HG02571 (cell line): ENCODE measurements around the gene PRR23B.
"Not testable (repeated sequence)": the region's sequence is repeated elsewhere in the genome, so short reads cannot be mapped to it uniquely, and the experiment has no call there.

Source experiments
- ATAC-seq: cut with Tn5 transposase; IDR thresholded peaks from one replicate; pipeline ENCODE4 v1.9.1; 2021; ENCODE audit warnings: mild to moderate bottlenecking, moderate library complexity; ENCODE audit not compliant: unreplicated experiment

The PRR23B gene

DNA sequence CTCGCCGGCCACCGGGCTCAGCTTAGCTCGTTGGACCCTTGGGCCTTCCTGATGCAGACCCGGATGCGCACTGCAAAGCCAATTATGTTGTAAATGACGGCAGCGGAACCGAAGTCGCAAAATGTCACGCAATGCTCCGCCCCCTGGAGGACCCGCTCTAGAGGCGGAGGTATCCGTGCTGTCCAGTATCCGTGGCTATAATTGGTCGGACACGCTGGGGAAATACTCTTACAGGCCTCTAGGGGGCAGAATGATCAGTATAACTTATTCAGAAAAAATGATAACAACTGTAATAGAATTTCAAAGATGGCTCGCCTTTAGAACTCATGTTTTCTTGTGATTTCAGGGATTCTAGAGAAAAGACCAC, at the start of gene PRR23B:
TSS of gene PRR23B (minus strand) at position 59 of the 367 bp plus-strand sequence. CDS start 265 bp downstream, outside the sequence.
- ATAC-seq, result no peak

DNA sequence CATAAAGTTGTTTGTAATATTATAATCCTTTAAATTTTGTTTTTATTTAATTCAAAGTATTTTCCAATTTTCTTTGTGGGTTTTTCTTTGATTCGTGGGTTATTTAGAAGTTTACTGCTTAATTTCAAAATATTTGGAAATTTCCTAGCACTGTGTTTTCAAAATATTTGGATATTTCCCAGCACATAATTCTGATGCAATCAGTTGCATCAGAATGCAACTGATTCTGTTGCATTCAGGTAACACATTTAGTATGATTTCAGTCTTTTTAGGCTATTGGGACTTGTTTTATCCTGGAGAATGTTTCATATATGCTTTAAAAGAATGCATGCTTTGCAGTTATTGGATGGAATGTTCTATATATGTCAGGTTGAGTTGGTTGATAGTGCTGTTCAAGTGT, 42.2 kb upstream of the PRR23B start:
- ATAC-seq, result no peak

DNA sequence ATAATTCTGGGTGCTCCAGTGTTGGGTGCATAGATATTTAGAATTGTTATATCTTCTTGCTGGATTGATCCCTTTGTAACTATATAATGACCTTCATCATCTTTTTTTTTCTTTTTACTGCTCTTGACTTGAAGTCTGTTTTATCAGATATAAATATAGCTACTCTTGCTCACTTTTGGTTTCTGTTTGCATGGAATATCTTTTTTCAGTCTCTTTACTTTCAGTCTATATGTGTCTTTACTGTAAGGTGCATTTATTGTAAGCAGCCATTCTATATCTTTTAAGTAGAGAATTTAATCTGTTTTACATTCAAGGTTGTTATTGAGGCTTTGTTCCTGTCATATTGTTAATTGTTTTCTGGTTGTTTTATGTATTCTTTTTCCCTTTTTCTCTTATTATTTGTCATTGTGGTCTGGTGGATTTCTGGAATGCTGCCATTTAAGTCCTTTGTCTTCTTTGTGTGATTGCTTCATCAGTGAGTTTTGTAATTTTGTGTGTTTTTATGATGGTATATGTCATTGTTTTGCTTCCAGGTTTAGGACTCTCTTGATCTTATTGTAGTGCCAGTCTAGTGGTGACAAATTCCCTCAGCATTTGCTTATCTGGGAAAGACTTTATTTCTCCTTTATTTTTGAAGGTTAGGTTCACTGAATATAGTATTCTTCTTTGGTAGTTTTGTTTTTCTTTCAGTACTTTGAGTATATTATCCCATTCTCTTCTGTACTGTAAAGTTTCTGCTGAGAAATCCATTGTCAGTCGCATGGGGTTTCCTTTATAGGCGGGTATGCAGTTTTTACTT, 32.3 kb upstream of the PRR23B start:
- no peak for ATAC-seq

- ATAC-seq, result no peak
Observed at GRCh38 chr3:139044366-139045210, 23.9 kb upstream of the PRR23B start, which contains the start of gene PRR23C. PRR23C (minus strand) TSS chr3:139044892; CDS start chr3:139044620, 272 bp downstream.

DNA sequence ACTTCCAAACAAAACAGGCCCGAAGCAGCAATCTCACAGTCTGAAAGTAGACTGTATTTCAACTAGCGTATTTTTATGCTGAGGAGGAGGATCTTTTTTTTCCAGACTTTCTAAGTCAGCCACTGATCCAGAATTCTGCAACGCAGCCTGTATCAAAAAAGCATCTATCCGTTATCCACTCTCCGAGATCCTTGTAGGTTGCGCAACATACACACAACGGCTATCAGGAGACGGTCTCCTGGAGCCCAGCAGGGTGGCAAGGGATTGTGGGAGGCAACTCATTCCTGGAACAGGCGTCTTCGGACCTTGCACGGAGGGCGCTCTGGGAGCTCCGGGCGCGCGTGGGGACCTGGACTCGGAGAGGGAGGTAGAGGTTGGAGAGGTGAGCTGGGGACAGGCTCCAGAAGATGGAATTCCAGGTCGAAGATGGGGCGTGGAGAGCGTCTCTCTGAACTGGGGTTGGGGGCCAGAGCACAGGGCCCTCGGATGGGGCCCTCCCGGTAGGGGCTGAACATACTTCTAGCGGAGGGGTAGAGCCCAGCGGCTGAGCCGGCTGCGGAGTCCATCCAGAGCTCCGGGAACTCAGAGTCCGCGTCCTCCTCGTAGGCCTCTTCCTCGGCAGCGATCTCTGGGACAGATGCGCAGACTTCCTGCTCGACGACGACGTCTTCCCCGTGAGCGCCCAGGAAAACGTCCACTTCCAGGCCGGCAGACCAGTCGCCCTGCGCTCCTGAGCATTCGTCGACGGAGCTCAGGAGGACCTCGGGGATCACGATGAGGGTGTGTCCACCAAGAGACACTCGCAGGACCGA, 23.0 kb upstream of the PRR23B start:
- no peak for ATAC-seq

DNA sequence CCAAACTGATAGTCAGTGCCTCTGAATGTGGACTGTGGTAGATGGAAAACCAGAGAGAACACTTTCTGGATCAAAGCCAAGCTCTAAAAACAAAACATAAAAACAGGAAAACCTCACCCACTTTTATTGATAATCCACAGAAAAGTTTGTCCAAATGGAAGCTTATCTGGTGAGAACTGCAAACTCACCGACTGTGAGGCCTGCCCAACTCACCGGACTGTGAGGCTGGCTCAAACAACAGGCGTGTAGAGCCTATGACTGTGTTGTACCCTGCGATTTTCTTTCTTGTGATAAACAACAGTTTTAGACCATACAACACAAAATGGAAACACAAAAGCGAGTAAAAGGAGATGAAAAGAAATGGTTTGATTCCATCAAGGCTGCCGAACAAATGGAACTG, 16.8 kb upstream of the PRR23B start:
- ATAC-seq, result no peak

GRCh38 chr3:139032326-139033002, 11.7 kb upstream of the PRR23B start:
- no peak for ATAC-seq

DNA sequence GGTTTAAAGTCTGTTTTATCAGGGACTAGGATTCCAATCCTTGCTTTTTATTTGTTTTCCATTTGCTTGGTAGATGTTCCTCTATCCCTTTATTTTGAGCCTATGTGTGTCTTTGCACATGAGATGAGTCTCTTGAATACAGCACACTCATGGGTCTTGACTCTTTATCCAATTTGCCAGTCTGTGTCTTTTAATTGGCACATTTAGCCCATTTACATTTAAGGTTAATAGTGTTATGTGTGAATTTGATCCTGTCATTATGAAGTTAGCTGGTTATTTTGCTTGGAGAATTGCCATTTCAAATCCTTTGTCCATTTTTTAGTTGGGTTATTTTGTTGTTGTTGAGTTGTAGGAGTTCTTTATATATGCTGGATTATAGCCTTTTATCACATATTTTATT, 9.8 kb upstream of the PRR23B start:
- not testable (repeated sequence) for ATAC-seq

GRCh38 chr3:139024968-139025367, 4.2 kb upstream of the PRR23B start:
- ATAC-seq, result no peak

DNA sequence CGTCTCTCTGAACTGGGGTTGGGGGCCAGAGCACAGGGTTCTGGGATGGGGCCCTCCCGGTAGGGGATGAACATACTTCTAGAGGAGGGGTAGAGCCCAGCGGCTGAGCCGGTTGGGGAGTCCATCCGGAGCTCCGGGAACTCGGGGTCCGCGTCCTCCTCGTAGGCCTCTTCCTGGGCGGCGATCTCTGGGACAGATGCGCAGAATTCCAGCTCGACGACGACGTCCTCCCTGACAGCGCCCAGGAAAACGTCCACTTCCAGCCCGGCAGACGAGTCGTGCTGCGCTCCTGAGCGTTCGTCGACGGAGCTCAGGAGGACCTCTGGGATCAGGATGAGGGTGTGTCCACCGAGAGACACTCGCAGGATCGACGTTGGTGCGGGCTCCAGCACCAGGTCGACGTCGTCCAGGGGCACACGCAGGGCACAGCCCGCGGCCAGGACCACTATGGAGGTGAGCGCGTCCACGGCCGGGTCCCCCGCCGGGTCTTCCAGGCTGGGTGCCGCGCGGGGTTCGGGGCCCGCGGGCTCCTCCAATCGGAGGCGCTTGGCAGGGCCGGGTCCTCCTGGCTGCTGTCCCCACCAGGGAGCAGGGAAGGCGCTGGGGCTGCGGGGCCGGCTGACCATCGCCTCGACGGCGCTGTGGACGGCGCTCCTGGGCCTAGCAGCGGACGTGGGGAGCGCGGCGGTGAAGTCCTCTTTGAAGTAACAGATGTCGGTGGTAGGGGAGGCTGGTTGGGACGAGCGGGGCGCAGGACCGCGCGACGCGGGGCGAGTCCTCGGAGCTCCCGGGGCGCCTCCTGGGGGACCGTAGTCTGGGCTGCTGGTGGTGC, 474 bp downstream of the PRR23B start:
- no peak for ATAC-seq

GRCh38 chr3:139016430-139017048, 4.2 kb downstream of the PRR23B start:
- no peak for ATAC-seq

- no peak for ATAC-seq
Observed at GRCh38 chr3:139006051-139006716, 14.5 kb downstream of the PRR23B start, which contains the start of gene PRR23A. PRR23A (minus strand) TSS chr3:139006268; CDS start chr3:139006268, 0 bp downstream.

DNA sequence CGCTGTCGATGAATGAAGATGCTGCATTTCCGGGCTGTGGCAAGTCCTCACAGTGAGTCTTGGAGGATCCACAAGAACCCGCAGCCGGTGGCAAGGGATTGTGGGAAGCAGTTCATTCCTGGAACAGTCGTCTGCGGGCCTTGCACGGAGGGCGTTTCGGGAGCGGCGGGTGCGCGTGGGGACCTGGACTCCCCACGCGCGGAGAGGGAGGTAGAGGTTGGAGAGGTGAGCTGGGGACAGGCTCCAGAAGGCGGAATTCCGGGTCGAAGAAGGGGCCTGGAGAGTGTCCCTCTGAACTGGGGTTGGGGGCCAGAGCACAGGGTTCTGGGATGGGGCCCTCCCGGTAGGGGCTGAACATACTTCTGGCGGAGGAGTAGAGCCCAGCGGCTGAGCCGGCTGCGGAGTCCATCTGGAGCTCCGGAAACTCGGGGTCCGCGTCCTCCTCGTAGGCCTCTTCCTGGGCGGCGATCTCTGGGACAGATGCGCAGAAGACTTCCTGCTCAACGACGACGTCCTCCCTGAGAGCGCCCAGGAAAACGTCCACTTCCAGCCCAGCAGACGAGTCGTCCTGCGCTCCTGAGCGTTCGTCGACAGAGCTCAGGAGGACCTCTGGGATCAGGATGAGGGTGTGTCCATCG, 15.3 kb downstream of the PRR23B start:
- ATAC-seq, result no peak

DNA sequence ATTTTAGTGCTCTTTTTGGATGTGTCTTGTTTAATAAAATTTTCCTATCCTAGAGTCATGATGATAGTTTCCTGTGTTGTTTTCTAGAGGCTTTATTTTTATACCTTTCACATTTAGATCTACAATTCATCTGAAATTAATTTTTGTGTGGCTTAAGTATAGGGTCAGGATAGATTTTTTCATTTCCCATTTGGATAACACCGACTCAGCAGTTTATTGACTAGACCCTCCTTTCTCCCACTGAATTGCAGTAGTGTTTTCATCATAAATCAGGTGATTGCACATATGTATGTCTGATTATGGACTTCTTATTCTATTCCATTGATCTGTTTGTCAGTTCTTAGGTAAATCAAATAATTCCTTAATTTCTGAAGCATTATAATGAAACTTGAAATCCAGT, 25.0 kb downstream of the PRR23B start:
- ATAC-seq, result no peak

DNA sequence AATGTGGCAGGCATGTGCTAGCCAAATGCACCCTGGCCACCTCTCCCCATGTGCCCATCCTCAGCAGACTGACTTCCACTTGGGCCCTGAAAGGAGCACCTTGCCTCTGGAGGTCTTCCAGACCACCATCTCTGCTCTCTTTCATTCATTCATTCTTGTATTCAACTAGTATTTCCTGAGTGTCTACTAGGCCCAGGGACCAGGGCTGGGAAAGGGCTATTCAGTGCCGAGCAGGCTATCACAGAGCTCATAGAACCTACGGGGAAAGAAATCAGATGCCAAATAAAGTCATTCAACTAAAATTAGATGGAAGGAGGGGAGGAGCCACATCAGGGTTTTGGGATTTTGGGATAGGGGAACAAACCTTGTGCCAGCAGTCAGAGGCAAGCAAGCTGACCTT, 33.5 kb downstream of the PRR23B start:
- no peak for ATAC-seq

- ATAC-seq, result no peak
Observed at GRCh38 chr3:138985932-138986331, 34.8 kb downstream of the PRR23B start.

DNA sequence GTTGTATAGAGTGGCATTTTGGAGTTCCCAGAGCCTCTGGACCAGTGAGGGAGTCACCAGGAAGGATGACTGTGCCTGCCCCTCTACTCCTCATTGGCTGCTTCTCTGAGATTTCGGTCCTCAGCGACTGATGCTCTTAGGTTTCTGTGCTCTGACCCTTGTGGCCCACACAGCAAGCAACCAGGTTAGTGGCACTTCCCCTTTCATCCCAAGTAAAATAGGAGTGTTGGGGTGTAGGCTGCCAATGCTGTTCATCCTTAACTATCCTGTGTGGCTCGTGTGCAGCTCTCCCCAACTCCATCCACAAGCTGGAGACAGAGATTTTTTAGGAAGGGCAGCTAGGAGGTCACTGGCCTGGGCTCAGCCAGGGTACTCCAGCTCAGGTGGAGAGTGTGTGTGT, 35.9 kb downstream of the PRR23B start:
- ATAC-seq, result no peak

DNA sequence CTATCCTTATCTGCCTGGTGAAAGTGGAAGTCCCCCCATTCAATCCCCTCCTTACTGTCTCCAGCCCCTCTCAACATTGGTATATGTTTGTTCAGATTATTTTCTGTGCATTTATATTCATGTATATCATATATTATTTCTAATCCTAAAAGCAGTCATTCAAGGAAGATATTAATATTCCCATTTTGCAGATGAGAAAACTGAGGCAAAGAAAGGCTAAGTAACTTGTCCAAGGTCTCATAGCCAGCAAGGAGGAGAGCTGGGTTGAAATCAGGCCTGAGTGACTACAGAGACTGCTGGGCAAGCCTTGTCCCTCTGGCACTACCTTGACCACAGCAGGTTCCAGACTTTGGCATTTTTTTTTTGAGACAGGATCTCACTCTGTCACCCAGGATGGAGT, 44.7 kb downstream of the PRR23B start:
- ATAC-seq, result no peak
